ENCODE data around the gene C11orf71. TPM values are rescaled to one million over a fixed set of nuclear protein-coding genes. Genes with fewer than 3 reads are reported as not detected.

Gene C11orf71
- total RNA-seq, 1 donor from 2014 or later, result 6.7 TPM

DNA sequence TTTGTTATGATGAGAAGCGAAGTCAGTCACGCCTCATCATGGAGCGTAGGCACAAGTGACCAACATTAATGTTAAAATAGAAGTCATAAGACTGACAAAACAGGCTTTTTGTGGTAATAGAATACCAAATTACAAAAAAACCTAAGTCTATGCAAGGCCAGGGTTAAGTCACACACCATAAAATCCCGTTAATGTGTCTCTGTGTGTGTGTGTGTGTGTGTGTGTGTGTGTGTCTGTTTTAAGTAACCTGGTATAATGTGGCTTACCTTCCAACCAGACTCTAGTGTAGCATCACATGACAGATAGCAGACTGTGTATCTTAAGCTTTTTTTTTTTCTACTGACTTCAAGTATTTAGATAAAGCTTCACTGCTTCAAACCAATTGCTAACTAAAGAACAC lies 38.0 kb downstream of the C11orf71 start:
- no peaks in the 10 kb centered on the region for H3K36me3 Mint-ChIP-seq (ENCODE audit: low read depth, unreplicated experiment)
- H3K27me3 Mint-ChIP-seq (ENCODE audit: unreplicated experiment), result no peaks in the 10 kb centered on the region
- no peaks in the 10 kb centered on the region for H3K9me3 Mint-ChIP-seq (ENCODE audit: unreplicated experiment)
- DNase-seq (ENCODE audit: low spot score), result no peak
- H3K27ac Mint-ChIP-seq (ENCODE audit: unreplicated experiment), result no peak overlapping the region
- no peak overlapping the region for H3K4me3 Mint-ChIP-seq (ENCODE audit: unreplicated experiment)
- peaks cover 2% of the 10 kb centered on the region for H3K4me1 Mint-ChIP-seq (ENCODE audit: unreplicated experiment)
- no peak for TF ChIP-seq CTCF (IDR thresholded peaks at IDR 0.05; ENCODE audit: unreplicated experiment)

GRCh38 chr11:114359342-114359741 lies 41.0 kb downstream of the C11orf71 start:
- no peaks in the 10 kb centered on the region for H3K27me3 Mint-ChIP-seq (ENCODE audit: unreplicated experiment)
- no peak for DNase-seq (ENCODE audit: low spot score)
- H3K9me3 Mint-ChIP-seq (ENCODE audit: unreplicated experiment), result no peaks in the 10 kb centered on the region
- H3K36me3 Mint-ChIP-seq (ENCODE audit: low read depth, unreplicated experiment), result no peaks in the 10 kb centered on the region
- H3K27ac Mint-ChIP-seq (ENCODE audit: unreplicated experiment), result no peak overlapping the region
- no peak for TF ChIP-seq CTCF (IDR thresholded peaks at IDR 0.05; ENCODE audit: unreplicated experiment)
- H3K4me3 Mint-ChIP-seq (ENCODE audit: unreplicated experiment), result no peak overlapping the region
- no peaks in the 10 kb centered on the region for H3K4me1 Mint-ChIP-seq (ENCODE audit: unreplicated experiment)

GRCh38 chr11:114358716-114359115 lies 41.6 kb downstream of the C11orf71 start:
- no peak overlapping the region for H3K4me3 Mint-ChIP-seq (ENCODE audit: unreplicated experiment)
- no peaks in the 10 kb centered on the region for H3K9me3 Mint-ChIP-seq (ENCODE audit: unreplicated experiment)
- H3K27ac Mint-ChIP-seq (ENCODE audit: unreplicated experiment), result no peak overlapping the region
- TF ChIP-seq CTCF (IDR thresholded peaks at IDR 0.05; ENCODE audit: unreplicated experiment), result no peak
- DNase-seq (ENCODE audit: low spot score), result no peak
- no peaks in the 10 kb centered on the region for H3K36me3 Mint-ChIP-seq (ENCODE audit: low read depth, unreplicated experiment)
- H3K27me3 Mint-ChIP-seq (ENCODE audit: unreplicated experiment), result no peaks in the 10 kb centered on the region
- H3K4me1 Mint-ChIP-seq (ENCODE audit: unreplicated experiment), result no peaks in the 10 kb centered on the region

DNA sequence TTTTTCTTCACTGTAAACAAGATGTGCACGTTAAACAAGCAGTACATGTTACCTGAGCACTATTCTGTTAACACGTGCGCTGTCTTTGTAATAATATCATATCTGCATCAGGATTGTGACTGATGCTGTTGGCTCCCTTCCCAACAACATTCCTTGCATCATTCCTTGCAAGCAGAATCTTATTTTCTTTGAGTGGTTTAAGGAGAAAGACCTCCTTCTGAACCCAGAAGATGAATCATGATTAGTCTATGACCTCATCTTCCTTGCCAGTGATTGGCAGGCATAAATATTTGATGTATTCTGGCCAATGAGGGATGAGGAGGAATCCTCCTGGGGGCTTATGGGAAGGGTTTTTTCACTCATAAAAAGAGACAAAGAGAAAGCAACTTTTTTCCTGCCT lies 46.2 kb downstream of the C11orf71 start:
- Mint-ChIP-seq H3K27me3 (ENCODE audit: unreplicated experiment) (no peaks in the 10 kb centered on the region), H3K36me3 (ENCODE audit: low read depth, unreplicated experiment) (no peaks in the 10 kb centered on the region), H3K4me1 (ENCODE audit: unreplicated experiment) (no peaks in the 10 kb centered on the region), H3K9me3 (ENCODE audit: unreplicated experiment) (no peaks in the 10 kb centered on the region), H3K27ac (ENCODE audit: unreplicated experiment) (no peak overlapping the region), H3K4me3 (ENCODE audit: unreplicated experiment) (no peak overlapping the region)
- no peak for TF ChIP-seq CTCF (IDR thresholded peaks at IDR 0.05; ENCODE audit: unreplicated experiment)
- no peak for DNase-seq (ENCODE audit: low spot score)

DNA sequence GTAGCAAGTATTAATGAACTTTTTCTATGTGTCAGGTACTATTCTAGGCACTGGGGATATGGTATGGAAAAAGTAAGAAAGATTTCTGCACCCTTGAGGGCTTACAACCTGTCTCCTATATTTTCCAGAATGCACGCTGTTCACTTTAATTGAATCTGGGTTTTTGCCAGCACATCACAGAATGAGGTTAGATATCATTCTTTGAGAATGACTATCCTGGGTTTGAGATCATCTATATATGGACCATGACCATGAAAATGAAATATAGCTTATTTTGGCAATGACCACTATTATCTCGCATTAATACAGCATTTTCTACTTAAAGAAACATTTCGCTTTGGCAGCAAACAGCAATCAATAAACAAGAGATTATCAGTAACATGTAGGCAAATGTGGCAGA lies 46.9 kb downstream of the C11orf71 start:
- no peaks in the 10 kb centered on the region for H3K4me1 Mint-ChIP-seq (ENCODE audit: unreplicated experiment)

More for the DNA sequence above, 46.9 kb downstream of the C11orf71 start:
- no peak for TF ChIP-seq CTCF (IDR thresholded peaks at IDR 0.05; ENCODE audit: unreplicated experiment)
- Mint-ChIP-seq H3K36me3 (ENCODE audit: low read depth, unreplicated experiment) (no peaks in the 10 kb centered on the region), H3K27me3 (ENCODE audit: unreplicated experiment) (no peaks in the 10 kb centered on the region), H3K4me3 (ENCODE audit: unreplicated experiment) (no peak overlapping the region), H3K9me3 (ENCODE audit: unreplicated experiment) (no peaks in the 10 kb centered on the region), H3K27ac (ENCODE audit: unreplicated experiment) (no peak overlapping the region)
- DNase-seq (ENCODE audit: low spot score), result no peak
